ENCODE results near the gene IL17RD. TPM values are rescaled to one million over a fixed set of nuclear protein-coding genes. Genes with fewer than 3 reads are reported as not detected.

The IL17RD gene
- 32.2 TPM for total RNA-seq

GRCh38 chr3:57164657-57165573, at the start of gene IL17RD:
Gene IL17RD, minus strand, starts transcription at chr3:57165353. Its CDS starts 67 bp downstream, at chr3:57165286.

GRCh38 chr3:57199895-57200297, 34.7 kb upstream of the IL17RD start, which contains the start of gene HESX1:
Gene HESX1, minus strand, starts transcription at chr3:57199978. Its CDS starts 60 bp downstream, at chr3:57199918.

GRCh38 chr3:57060089-57060821, 104.9 kb downstream of the IL17RD start, which contains the start of gene SPATA12:
Gene SPATA12, plus strand, starts transcription at chr3:57060664. Its CDS starts 13,031 bp downstream, at chr3:57073695.

Other genes with a start within 250 kb of the IL17RD start
- not detected for gene SPATA12, start 104.7 kb downstream of the IL17RD start, total RNA-seq
- 1.9 TPM for gene HESX1, start 34.6 kb upstream of the IL17RD start, total RNA-seq
- 84.4 TPM for gene APPL1, start 62.4 kb upstream of the IL17RD start, total RNA-seq
- 0.33 TPM for gene ASB14, start 127.3 kb upstream of the IL17RD start, total RNA-seq